GM04504 (cell line): ENCODE results near the gene SUPT4H1.
"Not testable (repeated sequence)": the region's sequence is repeated elsewhere in the genome, so short reads cannot be mapped to it uniquely, and the experiment has no call there.

Experiments
- DNase-seq: peaks from one replicate; pipeline ENCODE4 v3.0.0-alpha.2; 2012; ENCODE audit warnings: low read depth

SUPT4H1 gene

DNA sequence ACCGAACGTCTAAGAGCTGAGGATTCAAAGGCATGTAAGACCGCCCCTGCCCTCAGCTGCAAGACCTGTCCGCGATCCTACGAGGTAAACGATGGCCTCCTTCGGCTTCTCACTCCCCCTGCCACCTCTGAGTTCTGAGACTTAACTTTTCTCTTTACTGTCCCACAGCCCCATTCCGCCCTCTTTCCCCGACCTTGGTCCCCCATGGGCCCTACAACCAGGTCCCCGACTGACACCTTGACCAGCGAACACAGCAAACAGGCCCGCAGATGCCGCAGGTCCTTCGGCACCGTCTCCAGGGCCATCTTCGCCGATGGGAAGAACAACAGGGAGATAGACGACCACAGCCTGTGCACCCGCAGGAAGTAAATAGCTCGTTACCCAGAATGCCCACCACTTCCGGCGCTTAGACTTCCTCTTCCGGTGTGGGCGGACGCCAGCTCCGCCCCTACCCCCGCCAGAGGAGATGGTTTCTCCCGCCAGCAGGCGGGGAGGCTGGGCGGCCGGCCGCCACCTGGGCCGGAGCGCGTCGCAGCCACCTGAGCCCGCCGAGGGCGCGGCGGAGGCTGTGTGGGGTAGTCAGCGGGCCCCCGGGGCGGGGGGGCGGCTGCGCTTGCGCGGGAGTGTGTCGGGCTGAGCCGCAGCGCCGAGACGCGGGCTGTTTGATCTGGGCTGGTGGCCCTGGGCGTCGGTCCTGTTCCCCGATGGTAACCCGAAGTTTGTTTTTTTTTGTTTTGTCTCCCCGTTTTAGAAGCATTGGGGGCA lies at the start of gene SUPT4H1:
Gene SUPT4H1 (minus strand): TSS at position 371 of the 765 bp plus-strand sequence. CDS start 66 bp downstream, at position 305.
- DNase-seq, result peak; percentile 75

DNA sequence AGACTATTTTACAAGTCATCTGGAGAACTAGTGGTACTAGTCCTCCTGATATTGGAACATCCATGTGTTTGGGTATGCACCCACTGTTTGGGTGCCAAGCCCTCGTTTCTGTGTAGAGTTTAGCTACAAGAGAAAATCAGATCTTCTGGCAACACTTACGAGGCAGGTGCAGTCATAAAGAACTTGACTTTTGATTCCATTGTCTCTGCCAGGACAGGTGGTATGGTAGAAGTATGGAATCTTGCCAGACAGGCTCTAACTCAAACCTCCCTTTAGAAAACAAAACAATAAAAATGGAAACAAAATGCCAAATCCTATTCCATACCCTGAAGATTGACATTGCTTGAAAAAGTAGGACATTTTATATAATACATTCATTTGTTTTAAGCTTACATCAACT lies 49.3 kb upstream of the SUPT4H1 start:
- DNase-seq, result no peak

DNA sequence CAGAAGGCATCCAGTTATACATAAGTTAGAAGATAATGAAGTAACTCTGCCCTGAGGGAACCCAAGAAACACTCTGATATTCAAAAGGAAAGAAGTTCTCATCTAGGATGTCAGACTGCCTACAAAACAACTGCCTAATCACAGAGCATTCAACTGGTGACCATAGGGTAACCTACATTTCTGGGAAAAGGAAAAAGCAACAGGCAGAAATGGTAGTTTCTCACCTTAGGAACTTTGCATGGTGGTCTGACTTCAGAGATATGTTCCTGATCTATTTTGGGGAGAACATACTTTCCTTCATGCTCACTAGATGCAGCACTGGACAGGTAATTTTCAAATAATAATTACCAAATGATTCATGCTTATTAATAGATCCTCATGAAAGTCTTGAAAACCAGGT lies 48.8 kb upstream of the SUPT4H1 start:
- DNase-seq, result no peak

DNA sequence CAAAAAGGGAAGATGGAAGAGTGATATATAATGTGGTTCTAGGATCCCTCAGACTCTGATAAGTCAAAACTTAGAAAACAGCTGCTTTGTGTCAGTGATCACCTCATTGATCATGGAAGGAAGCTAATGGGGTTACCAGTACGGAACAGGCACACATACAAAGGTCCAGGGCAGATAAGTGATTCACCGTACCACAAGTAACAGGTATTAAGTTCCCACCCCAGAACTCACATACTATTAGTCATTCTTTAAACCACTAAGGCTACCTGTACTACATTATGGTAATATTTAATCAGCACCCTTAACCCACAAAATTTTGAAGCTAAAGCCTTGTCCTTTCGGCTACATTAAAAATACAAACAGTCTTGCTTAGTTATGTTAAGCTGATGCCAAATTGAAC lies 48.0 kb upstream of the SUPT4H1 start:
- DNase-seq, result no peak

DNA sequence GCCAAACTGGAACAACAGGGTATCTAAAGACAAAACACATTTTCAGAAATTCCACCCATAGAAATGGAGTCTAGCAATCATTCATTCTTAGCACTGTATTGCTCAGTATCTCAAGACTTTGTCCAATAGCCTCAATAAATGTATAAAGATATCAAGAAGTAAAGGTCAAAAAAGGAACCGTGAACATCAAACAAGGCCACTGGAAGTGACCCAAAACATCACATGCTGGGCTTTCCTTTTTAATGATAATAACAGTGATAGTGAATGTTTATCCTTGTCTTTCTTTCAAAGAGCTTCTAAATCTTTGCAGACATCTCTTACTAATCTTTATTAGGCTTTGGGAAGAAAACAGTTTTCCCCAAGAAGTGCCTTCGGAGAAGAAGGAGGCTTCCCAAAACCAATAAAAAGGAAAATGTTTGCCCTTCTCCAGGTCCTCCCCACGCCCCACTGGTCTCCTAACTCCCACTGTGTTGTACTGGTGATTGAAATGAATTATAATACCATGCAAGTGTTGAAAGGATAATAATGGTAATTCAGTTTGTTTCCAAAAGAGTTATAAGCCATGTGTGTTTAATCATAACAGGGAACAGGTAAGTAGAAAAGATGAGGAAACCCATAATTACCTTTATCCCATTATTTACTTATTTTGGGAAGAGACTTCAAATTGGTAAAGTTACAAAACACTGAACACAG lies 46.7 kb upstream of the SUPT4H1 start:
- no peak for DNase-seq

DNA sequence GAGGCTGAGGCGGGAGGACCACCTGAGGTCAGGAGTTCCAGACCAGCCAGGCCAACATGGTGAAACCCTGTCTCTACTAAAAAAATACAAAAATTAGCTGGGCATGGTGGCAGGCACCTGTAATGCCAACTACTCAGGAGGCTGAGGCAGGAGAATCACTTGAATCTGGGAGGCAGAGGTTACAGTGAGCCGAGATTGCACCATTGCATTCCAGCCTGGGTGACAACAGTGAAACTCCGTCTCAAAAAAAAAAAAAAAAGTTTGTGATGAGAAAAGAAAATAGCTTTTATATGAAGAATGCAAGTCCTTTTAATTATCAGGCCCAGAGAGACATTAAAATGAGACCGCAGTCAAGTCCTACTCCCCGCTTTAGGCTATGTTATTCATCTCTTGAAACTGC lies 45.4 kb upstream of the SUPT4H1 start:
- DNase-seq, result not testable (repeated sequence)

DNA sequence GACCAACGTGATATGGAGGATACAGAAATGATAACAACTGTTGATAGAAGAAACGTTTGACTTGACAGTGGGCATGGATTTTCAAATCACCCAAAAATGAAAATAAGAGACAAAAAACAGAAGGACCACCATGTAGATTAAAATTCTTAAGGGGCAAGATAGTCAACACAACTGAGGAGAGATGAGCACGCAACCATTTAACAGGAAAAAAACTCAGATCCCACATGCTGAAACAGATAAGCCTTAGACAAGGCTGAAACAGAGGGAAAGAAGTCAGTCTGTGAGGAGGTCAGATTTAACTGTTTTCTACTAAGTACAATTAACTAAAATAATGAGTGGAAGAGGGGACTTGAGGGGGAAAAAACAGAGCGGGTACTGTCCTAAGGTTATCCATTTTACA lies 44.2 kb upstream of the SUPT4H1 start:
- no peak for DNase-seq

DNA sequence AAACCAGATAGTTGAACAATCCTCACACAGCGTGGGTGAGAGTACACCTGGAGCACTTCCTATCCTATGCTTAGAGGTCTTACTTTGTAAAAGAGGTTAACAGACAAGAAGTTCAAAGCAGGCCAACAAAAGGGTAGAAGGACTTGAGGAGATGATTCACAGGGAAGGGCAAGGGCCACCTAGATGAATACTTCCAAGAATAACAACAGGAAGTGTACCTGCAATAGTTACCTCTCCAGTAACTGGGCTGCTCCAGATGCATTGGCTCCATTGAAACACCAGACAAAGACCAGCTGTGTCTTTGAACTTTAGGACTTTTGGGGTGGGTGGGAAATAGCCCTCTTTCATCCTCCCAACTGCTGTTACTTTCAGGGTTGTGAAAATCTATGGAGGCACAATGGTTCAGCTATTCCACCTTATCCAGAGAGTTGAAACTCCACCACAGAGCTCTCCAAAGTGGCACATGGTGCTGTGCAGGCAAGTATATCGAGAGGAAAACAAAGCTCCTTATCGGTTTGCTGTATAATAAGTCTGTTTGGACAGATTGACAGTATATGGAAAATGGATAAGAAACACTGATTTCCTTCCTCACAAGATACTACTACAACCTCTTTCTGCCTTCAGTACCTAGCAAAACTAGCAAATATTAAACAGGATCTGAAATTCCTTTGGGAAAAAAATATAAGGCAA lies 42.7 kb upstream of the SUPT4H1 start:
- no peak for DNase-seq

DNA sequence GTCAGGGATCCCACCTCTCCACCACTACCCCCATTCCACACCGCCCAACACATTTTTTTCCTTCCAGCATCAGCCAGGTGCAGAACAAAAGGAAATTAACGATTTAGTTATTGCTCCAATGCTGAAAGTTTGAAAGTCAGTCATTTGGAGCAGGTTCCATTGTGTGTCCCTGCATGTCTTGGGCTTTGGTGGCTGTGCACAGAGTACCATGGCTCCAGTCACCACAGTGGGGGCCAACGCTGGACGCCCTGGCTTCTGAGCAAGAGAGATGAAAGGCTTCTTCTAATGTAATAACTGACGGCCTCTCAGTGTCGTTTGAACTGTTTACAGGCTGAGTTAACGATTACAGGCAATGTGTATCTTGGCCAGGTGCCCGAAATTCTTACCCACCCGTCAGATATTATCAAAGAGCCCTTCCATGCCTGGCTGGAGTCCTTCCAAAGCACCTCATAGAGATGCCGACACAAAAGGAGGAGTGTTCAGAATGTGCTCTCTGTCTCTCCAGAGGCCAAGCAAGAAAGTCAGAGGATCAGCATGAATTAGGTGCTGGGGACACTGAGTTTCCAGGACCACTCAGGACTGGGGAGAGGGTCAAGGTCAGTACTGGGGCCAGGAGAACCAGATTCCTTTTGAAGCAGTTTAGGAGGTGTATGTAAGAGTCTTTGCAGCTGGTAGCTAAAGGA lies 39.4 kb upstream of the SUPT4H1 start:
- DNase-seq, result no peak

DNA sequence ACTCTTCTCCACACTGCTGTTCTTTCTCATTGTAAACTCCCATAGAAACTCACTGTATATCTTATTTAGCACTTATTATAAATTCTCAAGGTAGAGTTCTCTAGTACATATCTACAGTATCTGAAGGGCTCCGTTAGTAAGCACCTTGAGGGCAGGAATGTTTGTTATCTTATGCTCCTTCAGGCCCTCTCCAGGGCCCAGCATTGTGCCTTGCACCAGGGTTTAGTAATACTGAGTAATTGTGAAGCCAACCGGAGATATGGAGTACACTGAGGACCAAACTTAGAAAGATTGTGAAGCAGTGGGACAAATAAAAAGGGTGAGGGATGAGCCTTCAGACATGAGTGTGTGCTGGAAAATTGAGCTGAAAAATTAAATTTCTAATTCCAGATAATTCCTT lies 38.9 kb upstream of the SUPT4H1 start:
- no peak for DNase-seq

DNA sequence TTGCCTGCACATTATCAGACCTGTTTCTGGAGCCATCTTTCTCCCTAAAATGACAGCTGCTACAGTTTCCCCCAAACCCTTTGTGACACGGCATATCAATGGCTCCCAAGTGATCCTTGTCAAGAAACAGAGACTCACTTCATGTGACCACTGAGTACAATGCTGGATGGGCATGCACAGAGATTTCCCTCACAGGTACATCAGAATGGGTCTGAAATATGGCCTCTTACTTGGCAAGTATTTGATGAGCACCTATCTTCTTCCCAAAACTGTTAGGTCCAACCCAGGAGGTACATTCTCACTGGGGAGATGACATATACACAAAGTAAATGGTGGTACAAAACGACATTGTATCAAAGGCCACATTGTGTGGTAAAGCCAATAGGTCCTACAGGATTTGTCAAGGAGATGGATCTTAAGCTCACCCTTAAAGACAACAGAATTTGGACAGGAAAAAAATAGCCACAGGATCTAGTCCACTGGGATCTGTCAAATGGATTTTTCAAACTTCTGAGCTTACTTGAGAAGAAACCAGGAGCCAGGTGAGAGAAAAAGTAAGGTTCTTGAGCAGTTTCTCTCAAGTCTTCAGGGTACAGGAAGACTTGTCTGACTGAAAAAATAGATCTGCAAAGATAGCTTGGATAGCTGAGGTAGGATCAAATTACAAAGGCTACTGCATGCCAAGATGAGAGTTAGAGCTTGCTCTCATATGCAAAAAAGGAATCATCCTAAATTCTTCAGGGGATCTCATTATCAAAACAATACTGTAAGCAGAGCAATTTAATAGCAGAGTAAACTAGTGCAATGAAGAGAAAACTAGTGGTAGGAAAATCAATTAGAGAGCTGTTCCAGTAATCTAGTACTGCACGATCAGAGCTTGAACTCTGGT lies 36.5 kb upstream of the SUPT4H1 start:
- no peak for DNase-seq

DNA sequence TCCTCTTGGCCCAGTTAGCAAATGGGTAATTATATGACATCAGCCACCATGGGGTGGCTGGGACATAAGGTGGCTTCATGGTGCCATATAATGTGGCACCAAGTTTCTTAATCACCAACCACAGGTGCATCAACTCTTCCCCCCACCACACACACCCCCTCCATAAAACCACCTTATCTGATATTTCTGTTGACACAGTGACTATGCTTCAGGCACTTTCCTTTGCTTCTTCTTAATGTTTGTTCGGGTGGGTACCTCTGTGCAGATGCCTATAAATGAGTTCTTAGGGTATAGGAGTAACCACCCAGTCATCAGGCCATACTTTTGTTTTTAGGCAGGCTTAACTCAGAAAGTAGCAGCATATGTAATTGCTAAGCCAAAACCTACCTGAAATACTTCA lies 35.8 kb upstream of the SUPT4H1 start:
- DNase-seq, result no peak

DNA sequence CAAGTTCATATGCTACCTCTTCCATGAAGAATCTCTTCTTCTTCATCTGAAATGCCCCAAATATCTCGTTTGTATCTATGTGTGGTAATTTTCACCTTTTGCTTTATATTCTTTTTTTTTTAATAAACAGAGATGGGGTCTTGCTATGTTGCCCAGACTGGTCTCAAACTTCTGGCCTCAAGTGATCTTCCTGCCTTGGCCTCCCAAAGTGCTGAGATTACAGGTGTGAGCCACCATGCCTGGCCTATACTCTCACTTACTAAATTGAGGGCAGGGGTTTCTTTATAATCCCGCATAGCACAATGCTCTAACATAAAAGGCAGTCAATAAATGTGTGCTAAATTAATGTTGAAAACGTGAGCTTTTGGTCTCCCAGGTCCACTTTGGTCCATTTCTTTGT lies 34.7 kb upstream of the SUPT4H1 start:
- DNase-seq, result no peak

DNA sequence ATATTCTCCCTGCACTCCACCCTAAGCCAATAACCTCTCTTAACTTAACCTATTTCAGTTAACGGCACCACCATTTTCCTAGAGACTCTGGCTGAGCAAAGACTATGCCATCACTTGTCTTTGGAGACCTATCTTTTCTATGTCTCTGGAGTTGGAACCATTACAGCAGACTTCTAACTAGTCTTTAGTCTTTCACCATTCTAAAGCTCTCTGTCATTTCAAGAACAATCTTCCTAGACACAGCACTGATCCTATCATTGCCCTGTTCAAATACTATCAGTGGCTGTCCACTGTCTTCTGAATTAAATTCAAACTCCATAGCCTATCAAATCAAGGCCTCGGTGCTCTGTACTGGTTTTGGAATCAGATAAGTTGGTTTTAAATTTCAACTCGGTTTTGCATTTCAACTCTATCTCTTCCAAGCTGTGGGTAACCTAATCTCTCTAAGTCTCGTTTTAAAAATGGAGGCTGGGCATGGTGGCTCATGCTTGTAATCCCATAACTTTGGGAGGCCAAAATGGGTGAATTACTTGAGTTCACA lies 33.4 kb upstream of the SUPT4H1 start:
- no peak for DNase-seq

DNA sequence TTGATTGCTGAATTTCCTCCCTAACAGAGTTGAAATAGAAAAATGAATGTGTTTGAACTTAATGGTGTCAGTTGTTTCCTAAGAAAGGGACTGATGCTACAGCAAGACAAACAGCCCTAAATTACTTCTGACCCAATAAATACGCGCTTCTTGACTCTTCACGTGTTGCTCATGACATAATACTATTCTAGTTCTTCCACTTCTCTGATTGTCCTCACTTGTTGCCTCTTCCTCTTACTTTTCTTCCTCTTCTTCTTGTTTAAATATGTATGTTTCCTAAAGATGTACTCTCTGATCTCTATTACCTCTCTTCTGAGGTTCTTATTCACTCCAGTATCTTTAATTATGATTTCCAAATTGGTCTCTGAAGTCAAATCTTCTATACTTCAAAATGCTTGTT lies 32.9 kb upstream of the SUPT4H1 start:
- no peak for DNase-seq

DNA sequence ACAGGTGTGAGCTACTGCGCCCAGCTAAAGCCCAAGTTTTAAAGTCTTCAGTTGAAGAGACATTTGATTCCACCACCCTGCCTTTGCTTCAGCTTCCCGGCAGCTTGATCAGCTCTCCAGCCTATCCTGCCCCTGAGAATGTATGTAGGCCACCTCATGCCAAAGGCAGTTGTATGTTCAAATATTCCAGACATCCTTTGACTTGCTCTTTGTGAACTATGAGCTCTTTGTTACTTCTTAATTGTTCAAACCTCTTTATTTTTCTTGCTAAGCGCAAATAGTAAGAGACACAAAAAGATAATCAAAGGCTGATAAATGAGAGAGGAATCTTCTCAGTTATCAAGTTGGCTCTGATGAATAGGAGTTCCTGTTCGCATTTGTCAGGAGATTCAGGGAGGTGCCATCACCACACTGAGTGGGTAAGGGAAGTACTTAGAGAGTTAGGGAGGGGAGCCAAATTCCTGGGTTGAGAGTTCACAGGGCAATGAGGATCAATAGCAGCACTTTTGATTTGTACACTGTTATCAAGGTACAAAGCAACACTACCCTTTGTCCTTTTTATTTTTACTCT lies 32.0 kb upstream of the SUPT4H1 start:
- no peak for DNase-seq

DNA sequence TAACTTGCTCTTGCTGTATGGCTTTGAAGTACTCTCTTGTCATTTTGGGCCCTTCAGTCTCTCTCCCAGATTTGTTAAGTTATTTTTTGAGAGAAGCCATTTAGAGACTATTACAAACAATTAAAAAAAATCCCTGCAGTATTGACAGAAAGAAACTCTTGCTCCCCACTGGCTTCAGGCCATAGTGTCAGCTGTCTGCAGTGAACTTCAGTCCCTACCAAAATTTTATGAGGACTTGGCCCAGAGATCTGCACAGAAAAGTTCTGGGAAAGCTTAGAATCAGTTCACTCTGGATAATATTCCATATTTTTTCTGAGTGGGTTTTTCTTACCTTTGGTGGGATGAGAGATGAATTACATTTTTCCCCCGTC lies 30.9 kb upstream of the SUPT4H1 start:
- no peak for DNase-seq

DNA sequence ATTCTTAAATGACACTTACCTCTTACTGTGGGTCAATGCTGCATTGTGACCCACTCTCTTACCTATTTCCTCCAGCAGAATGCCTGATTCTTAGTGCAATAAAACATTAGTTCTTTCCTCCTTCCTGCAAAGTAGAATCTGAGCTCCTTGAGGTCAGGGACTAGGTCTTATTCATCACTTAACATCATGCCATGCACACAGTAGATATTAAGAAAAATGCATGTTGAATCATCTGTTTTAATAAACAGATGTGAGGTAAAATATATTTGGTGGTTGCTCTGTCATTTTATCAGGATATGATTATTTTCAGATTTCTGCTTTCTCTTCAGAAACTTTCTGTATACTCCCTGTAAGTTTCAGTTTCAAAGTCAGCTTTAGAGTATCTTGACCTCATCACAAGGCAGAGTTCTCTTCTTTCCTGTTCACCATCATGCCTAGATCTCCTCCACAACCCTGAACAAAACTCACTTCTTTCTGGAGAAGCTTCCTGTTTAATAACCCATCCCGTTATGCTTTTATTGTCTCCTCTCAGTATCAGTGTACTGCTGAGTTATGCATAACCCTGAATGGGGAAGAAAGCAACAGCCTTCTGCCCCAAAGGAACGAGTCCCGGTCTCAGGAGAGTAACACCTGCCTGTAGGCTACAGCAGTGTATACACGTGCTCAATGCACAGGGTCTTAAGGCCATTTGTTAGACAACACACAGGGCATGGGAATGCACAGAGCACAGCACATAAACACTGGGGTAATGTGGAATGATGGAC lies 30.3 kb upstream of the SUPT4H1 start:
- DNase-seq, result no peak

DNA sequence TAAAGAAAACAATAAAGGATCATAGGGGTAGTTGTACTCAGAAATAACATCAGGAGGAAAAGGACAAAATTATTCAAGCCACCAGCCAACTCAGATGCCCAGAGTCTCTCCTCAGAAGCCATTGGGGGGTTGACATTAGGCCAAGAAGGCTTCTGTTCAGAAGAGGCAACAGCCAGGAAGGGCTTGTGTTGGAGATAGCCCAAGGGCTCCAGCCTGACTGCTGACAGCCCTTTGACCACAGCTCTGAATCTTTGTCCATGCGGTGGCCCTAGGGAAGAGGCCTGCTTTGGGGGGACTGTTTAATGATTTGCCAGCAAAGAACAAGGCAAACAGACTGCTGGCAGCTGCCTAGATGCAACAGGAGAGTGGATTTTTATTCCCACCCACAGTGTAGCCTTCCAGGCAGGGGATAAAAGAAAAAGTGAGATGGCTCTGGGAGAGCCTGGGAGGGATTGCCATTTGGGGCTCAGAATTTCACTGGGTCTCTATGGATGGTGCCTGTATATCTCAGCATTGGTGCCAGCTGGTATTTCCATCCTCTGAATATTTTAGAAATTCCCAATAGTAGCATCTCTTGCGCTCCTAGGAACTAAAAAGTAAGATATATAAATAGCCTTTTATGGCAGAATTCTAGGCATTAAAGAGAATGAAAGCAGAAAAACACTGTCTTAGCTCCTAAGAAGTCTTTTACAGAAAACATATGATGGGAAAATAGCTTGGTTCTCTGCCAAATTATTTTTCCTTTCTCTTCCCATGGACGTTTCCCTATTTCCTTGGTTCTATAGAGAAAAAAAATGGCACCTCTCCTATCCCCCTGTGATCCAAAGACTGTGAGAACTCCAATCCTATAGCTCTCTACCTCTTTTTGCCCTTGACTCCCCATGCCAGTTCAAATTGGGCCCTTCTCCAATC lies 29.4 kb upstream of the SUPT4H1 start:
- no peak for DNase-seq
